ENCODE results near the gene GRM1. TPM values are rescaled to one million over a fixed set of nuclear protein-coding genes. Genes with fewer than 3 reads are reported as not detected.

The GRM1 gene
- total and polyA plus RNA-seq, 3 donors from 2014 or later, result 1.3 to 5.6 (median 2.0) TPM

DNA sequence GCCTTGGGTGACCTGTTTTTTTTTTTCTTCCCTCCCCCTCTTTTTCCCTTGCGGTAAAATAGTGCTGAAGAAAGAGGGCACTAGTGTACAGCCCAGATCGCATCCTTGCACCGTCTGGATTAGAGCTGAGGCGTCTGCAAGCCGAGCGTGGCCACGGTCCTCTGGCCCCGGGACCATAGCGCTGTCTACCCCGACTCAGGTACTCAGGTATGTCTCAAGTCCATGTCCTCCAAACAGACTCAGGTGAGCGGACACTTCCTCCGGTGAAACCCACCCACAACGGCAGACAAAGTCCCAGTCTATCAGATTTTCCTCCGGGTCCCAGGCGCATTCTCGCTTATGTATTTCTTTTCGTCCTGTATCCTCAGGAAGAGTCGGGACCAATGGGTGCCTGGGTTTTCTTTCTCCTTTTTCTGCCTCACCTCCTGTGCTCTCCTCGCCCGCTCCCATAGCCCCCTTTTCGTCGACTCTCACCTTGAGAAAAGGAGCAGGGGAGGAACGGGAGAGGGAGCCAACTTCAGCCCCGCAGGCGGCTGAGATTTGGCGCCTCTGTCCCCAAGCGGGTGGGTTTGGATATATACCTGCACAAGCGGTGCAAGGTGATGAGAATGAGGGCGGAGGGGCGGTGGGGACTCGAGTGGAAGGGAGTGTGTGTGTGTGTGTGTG is 1.1 kb upstream of the GRM1 start:
- intact Hi-C loops (cut with DNase I; ENCODE audit: low total_unique reads), result no loop called here
- no peak overlapping the region for H3K4me3 ChIP-seq
- no peak for DNase-seq
- no peak for TF ChIP-seq CTCF (IDR thresholded peaks at IDR 0.05)
- no peak for TF ChIP-seq POLR2A (IDR thresholded peaks at IDR 0.05)
- H3K36me3 ChIP-seq (ENCODE audit: low read depth, missing control alignments), result no peaks in the 10 kb centered on the region
- H3K27me3 ChIP-seq, result no peaks in the 10 kb centered on the region
- no peaks in the 10 kb centered on the region for H3K9me3 ChIP-seq
- no peak overlapping the region for H3K27ac ChIP-seq
- H3K4me1 ChIP-seq, result no peaks in the 10 kb centered on the region
- WGBS, 2 donors, result 1 to 2% methylated on average over 30 to 31 of the region's 31 CpGs

DNA sequence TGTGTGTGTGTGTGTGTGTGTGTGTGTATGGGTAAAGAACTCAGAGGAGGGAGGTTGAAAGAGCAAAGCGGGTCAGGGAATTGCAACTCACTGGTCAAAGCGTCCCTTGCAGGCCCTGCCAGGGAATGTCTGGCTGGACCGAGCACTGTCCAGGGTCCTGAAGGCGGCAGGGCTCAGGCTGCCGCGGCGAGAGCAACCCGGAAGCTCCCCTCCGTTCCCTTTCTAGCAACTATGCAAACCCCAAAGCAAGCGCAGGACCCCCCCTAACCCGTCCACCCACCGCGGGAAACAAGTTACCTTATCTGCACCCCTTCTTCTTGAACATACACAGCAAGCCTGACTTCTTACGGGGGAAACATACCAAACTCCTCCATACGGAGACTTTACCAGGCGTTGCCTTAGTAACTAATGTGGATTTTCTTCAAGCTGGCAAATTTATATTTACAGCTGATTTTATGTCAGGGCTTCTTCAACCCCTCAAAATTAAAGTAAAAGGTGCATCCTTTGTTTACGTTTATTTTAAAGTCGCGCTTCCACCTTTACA is 538 bp upstream of the GRM1 start:
- no peak overlapping the region for H3K27ac ChIP-seq
- no peaks in the 10 kb centered on the region for H3K9me3 ChIP-seq
- peak; percentile 74 for DNase-seq
- H3K4me1 ChIP-seq, result no peaks in the 10 kb centered on the region
- intact Hi-C loops (cut with DNase I; ENCODE audit: low total_unique reads), result no loop called here
- no peaks in the 10 kb centered on the region for H3K27me3 ChIP-seq
- no peaks in the 10 kb centered on the region for H3K36me3 ChIP-seq (ENCODE audit: low read depth, missing control alignments)
- WGBS, 2 donors, result 3 to 4% methylated on average over 19 of the region's 19 CpGs
- no peak overlapping the region for H3K4me3 ChIP-seq
- TF ChIP-seq CTCF (IDR thresholded peaks at IDR 0.05) (no peak), POLR2A (IDR thresholded peaks at IDR 0.05) (no peak)

DNA sequence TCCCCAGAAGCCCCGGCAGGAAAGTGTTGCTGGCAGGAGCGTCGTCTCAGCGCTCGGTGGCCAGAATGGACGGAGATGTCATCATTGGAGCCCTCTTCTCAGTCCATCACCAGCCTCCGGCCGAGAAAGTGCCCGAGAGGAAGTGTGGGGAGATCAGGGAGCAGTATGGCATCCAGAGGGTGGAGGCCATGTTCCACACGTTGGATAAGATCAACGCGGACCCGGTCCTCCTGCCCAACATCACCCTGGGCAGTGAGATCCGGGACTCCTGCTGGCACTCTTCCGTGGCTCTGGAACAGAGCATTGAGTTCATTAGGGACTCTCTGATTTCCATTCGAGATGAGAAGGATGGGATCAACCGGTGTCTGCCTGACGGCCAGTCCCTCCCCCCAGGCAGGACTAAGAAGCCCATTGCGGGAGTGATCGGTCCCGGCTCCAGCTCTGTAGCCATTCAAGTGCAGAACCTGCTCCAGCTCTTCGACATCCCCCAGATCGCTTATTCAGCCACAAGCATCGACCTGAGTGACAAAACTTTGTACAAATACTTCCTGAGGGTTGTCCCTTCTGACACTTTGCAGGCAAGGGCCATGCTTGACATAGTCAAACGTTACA is 817 bp downstream of the GRM1 start:
- H3K27ac ChIP-seq, result no peak overlapping the region
- DNase-seq, result no peak

DNA sequence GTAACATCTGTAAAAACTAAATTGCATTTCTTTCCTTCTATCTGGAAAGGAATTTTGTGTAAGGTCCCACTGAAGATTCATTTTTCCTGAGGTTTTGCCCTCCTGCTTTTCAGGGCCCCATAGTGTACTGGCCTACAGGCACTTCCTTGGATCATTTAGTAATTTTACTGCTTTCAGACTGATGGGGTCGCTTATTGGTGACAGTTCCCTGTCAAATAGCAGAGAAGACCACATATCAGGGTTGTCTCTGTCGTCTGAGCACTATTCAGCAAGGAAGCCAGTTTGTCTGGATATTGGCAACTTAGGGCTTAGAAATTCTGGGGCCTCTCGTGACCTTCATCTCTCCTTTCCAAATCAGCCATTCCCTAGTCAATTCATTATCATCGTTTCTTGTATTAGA is 3.5 kb downstream of the GRM1 start:
- 57 to 63% methylated on average over 4 of the region's 4 CpGs for WGBS, 2 donors
- Histone ChIP-seq H3K4me1 (no peaks in the 10 kb centered on the region), H3K27ac (no peak overlapping the region), H3K4me3 (no peak overlapping the region), H3K9me3 (no peaks in the 10 kb centered on the region), H3K27me3 (no peaks in the 10 kb centered on the region), H3K36me3 (ENCODE audit: low read depth, missing control alignments) (no peaks in the 10 kb centered on the region)
- TF ChIP-seq POLR2A (IDR thresholded peaks at IDR 0.05) (no peak), CTCF (IDR thresholded peaks at IDR 0.05) (no peak)
- intact Hi-C loops (cut with DNase I; ENCODE audit: low total_unique reads), result no loop called here
- DNase-seq, result no peak

More for the DNA sequence above, 817 bp downstream of the GRM1 start:
- WGBS, 2 donors, result 13 to 19% methylated on average over 14 to 25 of the region's 25 CpGs
- Histone ChIP-seq H3K4me3 (no peak overlapping the region), H3K27me3 (no peaks in the 10 kb centered on the region), H3K9me3 (no peaks in the 10 kb centered on the region), H3K4me1 (no peaks in the 10 kb centered on the region), H3K36me3 (ENCODE audit: low read depth, missing control alignments) (no peaks in the 10 kb centered on the region)
- TF ChIP-seq CTCF (IDR thresholded peaks at IDR 0.05) (no peak), POLR2A (IDR thresholded peaks at IDR 0.05) (no peak)
- intact Hi-C loops (cut with DNase I; ENCODE audit: low total_unique reads), result no loop called here
